Measurements from ENCODE around the gene ENO2.
A peak's percentile ranks its signal among the peaks of the same experiment; 100 is the strongest.
"Not testable (repeated sequence)": the region's sequence is repeated elsewhere in the genome, so short reads cannot be mapped to it uniquely, and the experiment has no call there.

ENO2 gene

GRCh38 chr12:6873094-6874014 lies 41.0 kb upstream of the ENO2 start, which contains the start of gene SPSB2:
Gene SPSB2 (minus strand): TSS chr12:6873303. CDS start chr12:6872901, 402 bp downstream.
- TF ChIP-seq CTCF (IDR thresholded peaks at IDR 0.05; ENCODE audit: insufficient read depth, low read length, missing control alignments): no peak
- ChIA-PET POLR2A (interaction anchor here (0.6 to 10.2 kb wide), 16 partner anchors 9 to 120 kb away, joined by 3 to 164 read pairs (median 4); partner anchors contain the start of genes C12orf57, CDCA3, MLF2 and RNU7-1), CTCF (interaction anchor here (0.6 to 6.3 kb wide), 40 partner anchors 9 to 324 kb away, joined by 3 to 88 read pairs (median 8); partner anchors contain the start of genes C12orf57, CDCA3, COPS7A and ENO2)
- DNase-seq (ENCODE audit: low read depth, low spot score): no peak
- H3K4me3 ChIP-seq (ENCODE audit: low read depth, low read length): peak within 1 kb of the TSS; percentile 78

- ChIA-PET POLR2A (interaction anchor here (1.0 to 10.2 kb wide), 5 partner anchors 8 to 70 kb away, joined by 3 to 164 read pairs (median 9); partner anchors contain the start of genes C12orf57, CDCA3, ENO2 and RNU7-1), CTCF (interaction anchor here (0.8 to 3.5 kb wide), 4 partner anchors 18 to 64 kb away, joined by 3 to 16 read pairs (median 7); no protein-coding TSS in a partner anchor)
- not testable (repeated sequence) for DNase-seq (ENCODE audit: low read depth, low spot score)
- peak overlapping the region; percentile 78 for H3K4me3 ChIP-seq (ENCODE audit: low read depth, low read length)
Observed at GRCh38 chr12:6874015-6874368, 40.4 kb upstream of the ENO2 start.

GRCh38 chr12:6879824-6880223 lies 34.6 kb upstream of the ENO2 start:
- ChIA-PET POLR2A (interaction anchor here (0.9 to 1.6 kb wide), 3 partner anchors 11 to 27 kb away, joined by 3 to 4 read pairs (median 3); partner anchors contain the start of genes TPI1 and USP5), CTCF (interaction anchor here (1.0 to 6.6 kb wide), 3 partner anchors 9 to 44 kb away, joined by 4 to 88 read pairs (median 32); partner anchors contain the start of genes SPSB2 and TPI1)
- not testable (repeated sequence) for DNase-seq (ENCODE audit: low read depth, low spot score); H3K4me3 ChIP-seq (ENCODE audit: low read depth, low read length)

- no peak for DNase-seq (ENCODE audit: low read depth, low spot score)
- ChIA-PET POLR2A (interaction anchor here (2.0 to 2.8 kb wide), 3 partner anchors 8 to 15 kb away, joined by 10 to 11 read pairs (median 11); partner anchors contain the start of genes SPSB2 and TPI1), CTCF (interaction anchor here (3.6 to 6.6 kb wide), 2 partner anchors 8 to 13 kb away, joined by 32 to 88 read pairs; partner anchors contain the start of genes SPSB2 and TPI1)
- no peak overlapping the region for H3K4me3 ChIP-seq (ENCODE audit: low read depth, low read length)
- TF ChIP-seq CTCF (IDR thresholded peaks at IDR 0.05; ENCODE audit: insufficient read depth, low read length, missing control alignments): no peak
Observed at GRCh38 chr12:6883252-6883651, 31.1 kb upstream of the ENO2 start.

GRCh38 chr12:6883683-6884082 lies 30.7 kb upstream of the ENO2 start:
- no peak for TF ChIP-seq CTCF (IDR thresholded peaks at IDR 0.05; ENCODE audit: insufficient read depth, low read length, missing control alignments)
- no peak overlapping the region for H3K4me3 ChIP-seq (ENCODE audit: low read depth, low read length)
- DNase-seq (ENCODE audit: low read depth, low spot score): no peak
- CTCF ChIA-PET: interaction anchor here (3.6 to 6.6 kb wide), 2 partner anchors 8 to 13 kb away, joined by 32 to 88 read pairs; partner anchors contain the start of genes SPSB2 and TPI1
- POLR2A ChIA-PET: no interaction called here

- DNase-seq (ENCODE audit: low read depth, low spot score): no peak
- TF ChIP-seq CTCF (IDR thresholded peaks at IDR 0.05; ENCODE audit: insufficient read depth, low read length, missing control alignments): no peak
- POLR2A ChIA-PET: interaction anchor here (1.1 to 1.3 kb wide), 2 partner anchors 11 to 60 kb away, joined by 3 to 4 read pairs; partner anchors contain the start of genes C12orf57, RNU7-1 and SPSB2
- no peak overlapping the region for H3K4me3 ChIP-seq (ENCODE audit: low read depth, low read length)
- CTCF ChIA-PET: interaction anchor here (6.6 kb wide), 1 partner anchor 14 kb away, joined by 88 read pairs; the partner anchor contains the start of genes SPSB2 and TPI1
Observed at GRCh38 chr12:6884539-6884938, 29.8 kb upstream of the ENO2 start.

- DNase-seq (ENCODE audit: low read depth, low spot score): not testable (repeated sequence)
Observed at GRCh38 chr12:6886206-6886999, 28.0 kb upstream of the ENO2 start.

More at GRCh38 chr12:6886206-6886999, 28.0 kb upstream of the ENO2 start:
- H3K4me3 ChIP-seq (ENCODE audit: low read depth, low read length); POLR2A ChIA-PET: not testable (repeated sequence)
- CTCF ChIA-PET: interaction anchor here (0.6 to 6.6 kb wide), 7 partner anchors 9 to 133 kb away, joined by 3 to 88 read pairs (median 3); partner anchors contain the start of genes MLF2, SPSB2 and TPI1

Data from AG04449 (cell line).